K562 (cell line): ENCODE data around the gene TULP3. TPM values are rescaled to one million over a fixed set of nuclear protein-coding genes. Genes with fewer than 3 reads are reported as not detected.

ENCODE experiments used
- ATF1 ChIP-seq, 2 experiments: fragments of 450-650 bp in 1 of 2; IDR thresholded peaks; 2 replicates each; pipeline ENCODE4 v1.6.1; 2016; ENCODE audit warnings: missing compliant biosample characterization in 1 of 2, missing genetic modification characterization in 1 of 2
- DPF2 ChIP-seq: fragments of 450-650 bp; IDR thresholded peaks from 2 replicates; pipeline ENCODE4 v1.6.1; 2016
- MGA ChIP-seq: fragments of 450-650 bp; IDR thresholded peaks from 2 replicates; pipeline ENCODE4 v1.6.1; 2016; ENCODE audit warnings: mild to moderate bottlenecking, moderate library complexity
- SP2 ChIP-seq: IDR thresholded peaks from 2 replicates; pipeline ENCODE4 v1.6.1; 2011; ENCODE audit warnings: mild to moderate bottlenecking, low read depth, low read length, moderate library complexity; ENCODE audit not compliant: poor library complexity, severe bottlenecking; ENCODE audit errors: extremely low read depth
- TAF1 ChIP-seq: IDR thresholded peaks from 2 replicates; pipeline ENCODE4 v1.6.1; 2011; ENCODE audit warnings: mild to moderate bottlenecking, low read length, moderate library complexity; ENCODE audit not compliant: insufficient read depth, control insufficient read depth, severe bottlenecking; ENCODE audit errors: extremely low read depth
- ZNF609 ChIP-seq: sonication (generic); formaldehyde crosslinking; IDR thresholded peaks from 2 replicates; pipeline ENCODE4 v1.8.1; 2023; ENCODE audit warnings: missing genetic modification reagents, mild to moderate bottlenecking, borderline replicate concordance
- ZNF699 ChIP-seq: fragments of 250-450 bp; sonication (Bioruptor Pico); IDR thresholded peaks from 2 replicates; pipeline ENCODE4 v1.8.0; 2021; ENCODE audit warnings: mild to moderate bottlenecking, moderate library complexity; ENCODE audit not compliant: insufficient replicate concordance
- polyA plus RNA-seq, 8 experiments: library from polyadenylated mRNA; depleted of rRNA in 4 of 8; stranded (reverse) in 5 of 8; unstranded in 3 of 8; fragments of >200 nt; fragmentation: Nextera tagmentation in 2 of 8; fragmentation: Illumina TruSeq in 1 of 8; extraction: Ambion mirVana in 2 of 8; extraction: Trizol in 1 of 8; gene quantifications; 2 replicates each; pipeline versions ENCODE4 v1.2.1 to v1.2.3, GENCODE V29; 2011 to 2014; ENCODE audit warnings: inconsistent platforms in 1 of 8, missing spikeins in 1 of 8
- total RNA-seq, 7 experiments: library from RNA; depleted of rRNA in 6 of 7; stranded (reverse); fragments of >200 nt in 6 of 7; fragmentation: Illumina TruSeq in 2 of 7; extraction: Trizol in 2 of 7; gene quantifications; 2 replicates each; pipeline versions ENCODE4 v1.2.1 to v1.2.3, GENCODE V29; 2011 to 2021; ENCODE audit warnings: low replicate concordance in 1 of 7
- TF ChIP-seq, protein P1 (sequence below): sonication (generic); formaldehyde crosslinking; IDR thresholded peaks from 2 replicates; pipeline ENCODE4 v1.8.0; 2022; ENCODE audit warnings: mild to moderate bottlenecking, missing genetic modification reagents

TULP3 gene
- total and polyA plus RNA-seq, 9 of the 15 experiments (the other 6 are each of a cell fraction or from before 2014, with no cell fraction given) = 3.6 to 13.3 (median 7.3) TPM

- TF ChIP-seq MGA = peak; percentile 95
- no peak for TF ChIP-seq DPF2
- TF ChIP-seq ZNF699 = no peak
- no peak for TF ChIP-seq ZNF609
- TF ChIP-seq TAF1 = no peak
- TF ChIP-seq, protein P1, sequence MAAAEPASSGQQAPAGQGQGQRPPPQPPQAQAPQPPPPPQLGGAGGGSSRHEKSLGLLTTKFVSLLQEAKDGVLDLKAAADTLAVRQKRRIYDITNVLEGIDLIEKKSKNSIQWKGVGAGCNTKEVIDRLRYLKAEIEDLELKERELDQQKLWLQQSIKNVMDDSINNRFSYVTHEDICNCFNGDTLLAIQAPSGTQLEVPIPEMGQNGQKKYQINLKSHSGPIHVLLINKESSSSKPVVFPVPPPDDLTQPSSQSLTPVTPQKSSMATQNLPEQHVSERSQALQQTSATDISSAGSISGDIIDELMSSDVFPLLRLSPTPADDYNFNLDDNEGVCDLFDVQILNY (CRISPR knock-in tag) = no peak
- TF ChIP-seq ATF1 (CRISPR knock-in tag; IDR thresholded peaks at IDR 0.05) = no peak
- peak; percentile 84 for TF ChIP-seq ATF1 (tag; IDR thresholded peaks at IDR 0.05)
- peak; percentile 59 for TF ChIP-seq SP2
Measured at GRCh38 chr12:2890388-2891239, at the start of gene TULP3 (continued).
